HL-60/S4 (cell line): Measurements from ENCODE around the gene CPNE6.
"Not testable (repeated sequence)": the region's sequence is repeated elsewhere in the genome, so short reads cannot be mapped to it uniquely, and the experiment has no call there.

Source experiments
- in situ Hi-C: fragments of 300-500 bp; cut with MboI; formaldehyde crosslinking; loops from 2 replicates; pipeline ENCODE4 v1.14.3; 2022; ENCODE audit warnings: low sequenced_read_pairs

CPNE6 gene

GRCh38 chr14:24071144-24071697 is at the start of gene CPNE6:
Gene CPNE6 (plus strand): TSS chr14:24071562. CDS start chr14:24072937, 1,375 bp downstream.
- in situ Hi-C loops = no loop called here

GRCh38 chr14:24024939-24025418 is 46.4 kb upstream of the CPNE6 start:
- in situ Hi-C loops = not testable (repeated sequence)

DNA sequence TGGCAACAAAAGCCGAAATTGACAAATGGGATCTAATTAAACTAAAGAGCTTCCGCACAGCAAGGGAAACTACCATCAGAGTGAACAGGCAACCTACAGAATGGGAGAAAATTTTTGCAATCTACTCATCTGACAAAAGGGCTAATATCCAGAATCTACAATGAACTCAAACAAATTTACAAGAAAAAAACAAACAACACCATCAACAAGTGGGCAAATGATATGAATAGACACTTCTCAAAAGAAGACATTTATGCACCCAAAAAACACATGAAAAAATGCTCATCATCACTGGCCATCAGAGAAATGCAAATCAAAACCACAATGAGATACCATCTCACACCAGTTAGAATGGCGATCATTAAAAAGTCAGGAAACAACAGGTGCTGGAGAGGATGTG is 41.7 kb upstream of the CPNE6 start:
- in situ Hi-C loops = not testable (repeated sequence)

- in situ Hi-C loops = not testable (repeated sequence)
Observed at GRCh38 chr14:24031331-24031730, 40.0 kb upstream of the CPNE6 start.

- in situ Hi-C loops = no loop called here
Observed at GRCh38 chr14:24032727-24033418, 38.5 kb upstream of the CPNE6 start.

GRCh38 chr14:24035769-24036168 is 35.6 kb upstream of the CPNE6 start:
- in situ Hi-C loops = not testable (repeated sequence)

- in situ Hi-C loops = no loop called here
Observed at GRCh38 chr14:24036169-24036962, 35.0 kb upstream of the CPNE6 start.

DNA sequence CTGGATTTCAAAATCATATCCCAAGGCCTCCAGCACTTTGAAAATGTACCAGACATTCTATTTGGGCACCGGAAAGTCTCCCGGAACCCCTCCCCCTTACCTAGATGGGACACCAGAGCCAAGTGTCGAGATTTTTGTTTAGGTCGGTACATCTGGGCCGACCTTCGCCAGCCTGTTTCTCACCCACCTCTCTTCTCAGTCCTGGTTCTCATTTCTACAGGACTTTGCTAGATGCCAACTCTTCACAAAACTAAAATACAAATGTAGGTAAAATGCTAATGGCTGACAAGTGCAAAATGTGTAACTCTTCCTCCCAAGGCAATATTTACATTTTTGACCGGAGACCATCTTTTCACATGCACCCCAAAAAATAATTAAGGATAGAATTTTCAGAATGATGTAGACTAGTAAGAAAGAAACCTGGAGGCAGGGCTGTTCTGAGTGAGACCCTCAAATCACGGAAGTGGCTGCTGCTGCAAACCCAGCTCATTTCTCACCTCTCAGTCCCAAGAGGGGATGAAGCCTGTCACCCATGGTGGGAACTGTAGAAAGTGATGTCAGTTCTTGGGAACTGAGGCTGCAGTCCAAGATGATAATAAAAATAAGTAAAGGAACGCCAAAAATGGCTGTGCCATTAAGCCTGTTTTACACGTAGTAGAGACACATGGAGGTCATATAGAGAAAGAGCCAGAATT is 34.3 kb upstream of the CPNE6 start:
- in situ Hi-C loops = not testable (repeated sequence)

GRCh38 chr14:24037658-24038037 is 33.7 kb upstream of the CPNE6 start:
- in situ Hi-C loops = no loop called here

GRCh38 chr14:24038686-24039085 is 32.7 kb upstream of the CPNE6 start:
- in situ Hi-C loops = no loop called here

DNA sequence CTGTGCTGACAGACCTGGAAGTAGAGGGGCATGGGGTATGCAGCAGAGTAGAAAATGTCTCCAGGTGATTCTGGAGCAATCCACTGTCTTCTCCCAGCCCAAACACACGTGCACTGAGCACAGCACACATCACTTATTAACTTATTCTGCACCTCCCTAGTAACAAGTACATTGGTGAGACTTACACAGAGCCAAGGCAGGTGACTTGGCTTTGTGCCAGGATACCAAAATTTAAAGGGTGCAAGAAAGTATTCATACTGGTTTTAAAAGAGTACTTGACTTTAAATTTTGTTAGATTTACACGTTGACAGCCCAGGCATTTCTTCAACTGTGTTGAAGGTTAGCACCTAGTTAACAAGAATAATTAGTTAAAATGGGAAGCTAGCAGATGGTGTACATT is 30.7 kb upstream of the CPNE6 start:
- in situ Hi-C loops = no loop called here

DNA sequence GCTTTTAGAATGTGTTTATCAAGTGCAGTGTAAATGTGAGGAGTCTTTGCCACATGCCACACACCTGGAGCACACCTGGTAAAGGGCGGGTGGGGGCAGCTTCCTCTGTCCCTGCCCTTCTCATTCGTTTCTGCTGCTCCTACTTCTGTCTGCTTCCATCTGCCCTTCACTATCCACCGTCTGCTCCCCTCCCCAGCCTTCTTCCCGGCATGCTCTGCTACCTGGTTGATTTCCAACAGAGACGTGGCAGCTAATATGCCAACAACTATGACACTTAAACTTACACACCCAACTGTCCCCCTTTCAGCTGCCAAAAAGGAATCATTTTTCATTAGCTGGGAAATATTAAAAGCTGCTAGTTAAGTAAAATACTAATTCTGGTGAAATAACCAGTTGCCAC is 28.6 kb upstream of the CPNE6 start:
- in situ Hi-C loops = no loop called here

DNA sequence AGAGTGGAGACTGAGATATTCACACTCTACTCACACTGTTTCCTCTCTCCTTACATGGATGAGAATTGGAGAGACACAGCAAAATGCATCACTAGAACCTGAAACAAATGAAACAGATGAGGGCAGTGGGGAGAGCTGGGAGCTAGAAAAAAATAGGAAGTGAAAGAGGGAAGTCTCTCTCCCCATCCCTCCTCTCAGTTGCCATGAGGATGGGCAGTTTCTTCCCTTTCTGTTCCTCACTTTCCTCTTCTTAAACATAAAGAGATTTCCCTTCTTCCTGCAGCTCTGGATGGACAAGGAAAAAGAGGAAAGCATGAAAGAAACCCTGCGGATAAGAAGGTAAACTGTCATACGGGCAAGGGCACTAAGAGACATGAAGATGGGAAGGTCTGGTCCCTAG is 22.4 kb upstream of the CPNE6 start:
- in situ Hi-C loops = not testable (repeated sequence)

- in situ Hi-C loops = loop anchor here (10.0 kb wide), 1 partner anchor 244 kb away; the partner anchor contains the start of genes DHRS1 and NOP9
Observed at GRCh38 chr14:24050753-24051152, 20.6 kb upstream of the CPNE6 start.

- in situ Hi-C loops = loop anchor here (10.0 kb wide), 1 partner anchor 244 kb away; the partner anchor contains the start of genes DHRS1 and NOP9
Observed at GRCh38 chr14:24051176-24051788, 20.1 kb upstream of the CPNE6 start.

DNA sequence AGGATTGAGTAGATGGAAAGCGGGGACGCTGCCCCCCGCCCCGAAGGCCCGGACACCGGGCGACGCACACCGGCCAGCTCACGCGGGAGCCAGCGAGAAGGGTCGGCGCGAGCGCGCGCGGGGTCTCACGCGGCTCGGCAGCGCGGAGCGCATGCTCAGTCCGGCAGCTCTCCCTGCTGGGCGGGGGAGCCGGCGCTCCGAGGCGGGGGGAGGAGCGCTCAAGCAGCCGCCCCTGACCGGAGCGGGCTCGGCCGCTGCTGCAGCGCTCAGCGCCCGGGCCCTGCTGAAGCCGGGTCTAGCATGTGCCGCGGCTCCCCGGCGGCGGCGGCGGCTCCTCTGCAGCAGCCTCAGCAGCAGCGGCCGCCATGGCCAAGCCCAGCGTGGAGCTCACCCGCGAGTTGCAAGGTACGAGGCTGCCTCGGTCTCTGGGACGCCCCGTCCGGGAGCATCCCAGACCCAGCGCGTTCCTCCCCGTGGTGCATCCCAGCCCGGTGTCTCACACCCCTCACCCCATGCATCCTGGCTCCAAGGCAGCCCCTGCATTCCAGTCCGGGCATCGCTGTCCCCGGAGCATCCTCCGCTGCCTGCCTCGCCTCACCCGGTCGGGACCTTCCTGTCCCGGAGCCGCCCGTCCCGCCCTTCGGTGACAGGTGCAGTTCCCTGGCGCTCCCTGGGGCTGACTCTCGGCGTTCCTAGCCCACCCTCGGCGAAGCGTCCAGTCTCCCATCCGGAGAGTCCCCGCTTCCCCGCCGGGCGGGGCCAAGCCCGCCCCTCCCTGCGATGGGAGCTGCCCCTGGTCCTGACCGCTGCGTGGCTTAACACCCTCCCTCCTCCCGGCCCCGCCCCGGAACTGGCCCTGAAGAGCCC is 19.3 kb upstream of the CPNE6 start, which contains the start of gene CARMIL3:
TSS of gene CARMIL3 (plus strand) at position 221 of the 867 bp plus-strand sequence. CDS start at position 366, 145 bp downstream.
- in situ Hi-C loops = loop anchor here (10.0 kb wide), 1 partner anchor 243 kb away; the partner anchor contains the start of genes DHRS1 and NOP9

GRCh38 chr14:24052656-24053547 is 18.5 kb upstream of the CPNE6 start:
- in situ Hi-C loops = loop anchor here (10.0 kb wide), 1 partner anchor 242 kb away; the partner anchor contains the start of genes DHRS1 and NOP9
